GM19467 (cell line): ENCODE results near the gene MMP24.
"Not testable (repeated sequence)": the region's sequence is repeated elsewhere in the genome, so short reads cannot be mapped to it uniquely, and the experiment has no call there.

ENCODE experiments used
- ATAC-seq: cut with Tn5 transposase; IDR thresholded peaks from one replicate; pipeline ENCODE4 v1.9.1; 2021; ENCODE audit warnings: mild to moderate bottlenecking, moderate library complexity; ENCODE audit not compliant: unreplicated experiment

MMP24 gene

GRCh38 chr20:35215066-35215956, 11.2 kb upstream of the MMP24 start:
- no peak for ATAC-seq

GRCh38 chr20:35216541-35216940, 9.9 kb upstream of the MMP24 start:
- no peak for ATAC-seq

GRCh38 chr20:35223941-35224340, 2.5 kb upstream of the MMP24 start:
- no peak for ATAC-seq

GRCh38 chr20:35224536-35224935, 2.0 kb upstream of the MMP24 start:
- no peak for ATAC-seq

GRCh38 chr20:35225319-35226125, 968 bp upstream of the MMP24 start:
- ATAC-seq, result no peak

- ATAC-seq, result no peak
These were observed 593 bp downstream of the MMP24 start for GRCh38 chr20:35226884-35227681.

- ATAC-seq, result no peak
These were observed 6.1 kb downstream of the MMP24 start for GRCh38 chr20:35232575-35232974.

- no peak for ATAC-seq
These were observed 9.4 kb downstream of the MMP24 start for GRCh38 chr20:35235881-35236280.

GRCh38 chr20:35237486-35237885, 11.0 kb downstream of the MMP24 start:
- ATAC-seq, result no peak

- no peak for ATAC-seq
These were observed 11.7 kb downstream of the MMP24 start for GRCh38 chr20:35238170-35238569.

GRCh38 chr20:35238735-35239134, 12.2 kb downstream of the MMP24 start:
- no peak for ATAC-seq

GRCh38 chr20:35240083-35240810, 13.8 kb downstream of the MMP24 start:
- no peak for ATAC-seq

GRCh38 chr20:35240811-35241293, 14.4 kb downstream of the MMP24 start:
- no peak for ATAC-seq

GRCh38 chr20:35243317-35243716, 16.8 kb downstream of the MMP24 start:
- no peak for ATAC-seq

GRCh38 chr20:35243986-35244385, 17.5 kb downstream of the MMP24 start:
- ATAC-seq, result no peak

GRCh38 chr20:35246723-35247122, 20.2 kb downstream of the MMP24 start:
- ATAC-seq, result no peak

GRCh38 chr20:35248641-35249475, 22.4 kb downstream of the MMP24 start:
- no peak for ATAC-seq

GRCh38 chr20:35251613-35251940, 25.1 kb downstream of the MMP24 start:
- no peak for ATAC-seq

GRCh38 chr20:35252037-35252461, 25.6 kb downstream of the MMP24 start:
- no peak for ATAC-seq

GRCh38 chr20:35252598-35252997, 26.1 kb downstream of the MMP24 start:
- not testable (repeated sequence) for ATAC-seq
